Raji (cell line): ENCODE results near the gene DAGLB.

Source experiments
- POLR2A ChIP-seq: IDR thresholded peaks from 2 replicates; pipeline ENCODE4 v1.6.1; 2011; ENCODE audit warnings: low read depth, low read length, control low read depth; ENCODE audit not compliant: insufficient read depth

Gene DAGLB

GRCh38 chr7:6360841-6361240, 86.9 kb downstream of the DAGLB start:
- TF ChIP-seq POLR2A, result no peak

- TF ChIP-seq POLR2A, result no peak
Observed at GRCh38 chr7:6359734-6360133, 88.0 kb downstream of the DAGLB start.
